Dermis microvascular lymphatic vessel endothelial cell (primary cell): ENCODE measurements around the gene IGFL1. TPM values are rescaled to one million over a fixed set of nuclear protein-coding genes. Genes with fewer than 3 reads are reported as not detected.
"Not testable (repeated sequence)": the region's sequence is repeated elsewhere in the genome, so short reads cannot be mapped to it uniquely, and the experiment has no call there.

Experiments used
- DNase-seq, 2 donors: peaks; one replicate each; pipeline versions ENCODE4 v3.0.0 to v3.0.0-alpha.2; 2010; ENCODE audit warnings: low read depth in 2 of 2
- total RNA-seq: library from RNA; depleted of rRNA; stranded (reverse); fragments of >200 nt; gene quantifications from 2 replicates; pipeline ENCODE4 v1.2.1, GENCODE V29; 2014

Gene IGFL1
- total RNA-seq, 1 donor from 2014 or later = not detected

- DNase-seq = no peak
Measured at GRCh38 chr19:46221981-46222610, 7.4 kb upstream of the IGFL1 start.

- DNase-seq = not testable (repeated sequence)
Measured at GRCh38 chr19:46223787-46224186, 5.8 kb upstream of the IGFL1 start.

GRCh38 chr19:46224773-46225172 lies 4.8 kb upstream of the IGFL1 start:
- no peak for DNase-seq

DNA sequence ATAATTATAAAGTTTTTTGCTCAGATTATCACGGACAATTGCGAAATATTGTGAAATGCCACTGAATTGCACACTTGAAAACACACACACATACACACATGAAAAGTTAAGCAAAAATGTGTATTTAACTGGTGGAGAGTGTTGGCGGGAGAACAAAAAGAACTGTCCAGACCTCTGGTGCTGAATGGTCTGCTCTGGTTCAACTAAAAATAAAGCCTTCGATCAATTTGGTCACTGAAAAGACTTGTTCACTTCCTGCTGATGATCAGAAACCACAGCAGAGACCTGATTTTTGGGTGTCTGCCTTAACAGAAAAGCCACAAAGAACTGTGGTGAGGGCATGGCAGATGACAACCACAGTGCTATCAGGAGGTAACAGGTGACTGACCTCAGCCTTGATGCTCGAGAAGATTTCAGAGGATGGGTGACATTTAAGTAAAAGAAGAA lies 4.0 kb upstream of the IGFL1 start:
- no peak for DNase-seq

DNA sequence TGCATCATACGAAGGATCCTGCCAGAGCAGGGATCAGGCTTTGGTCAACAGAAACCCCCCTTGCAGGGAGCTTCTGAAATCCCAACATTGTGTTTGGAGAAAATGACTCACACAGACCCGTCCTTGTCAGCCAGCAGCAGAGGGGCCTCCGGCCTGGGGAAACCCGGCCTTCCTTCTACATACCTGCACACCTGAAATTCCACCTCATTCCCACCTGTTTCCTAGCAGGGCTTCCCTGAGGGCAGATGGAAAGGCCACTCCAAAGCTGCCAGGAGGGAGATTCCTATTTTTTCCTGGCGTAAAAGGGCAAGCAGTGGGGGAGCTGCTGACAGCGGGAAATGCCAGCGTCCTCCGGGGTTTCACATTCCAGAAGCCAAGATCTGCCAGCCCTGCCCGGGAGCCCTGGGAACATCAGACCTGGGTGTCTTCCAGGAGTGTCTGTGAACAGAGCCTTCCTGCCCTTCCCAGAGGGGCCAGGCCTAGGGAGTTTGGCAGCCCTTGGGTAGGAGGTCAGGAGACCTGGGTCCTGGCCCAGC lies 3.0 kb upstream of the IGFL1 start:
- DNase-seq = no peak

GRCh38 chr19:46232029-46232428 lies 2.5 kb downstream of the IGFL1 start:
- DNase-seq = no peak

DNA sequence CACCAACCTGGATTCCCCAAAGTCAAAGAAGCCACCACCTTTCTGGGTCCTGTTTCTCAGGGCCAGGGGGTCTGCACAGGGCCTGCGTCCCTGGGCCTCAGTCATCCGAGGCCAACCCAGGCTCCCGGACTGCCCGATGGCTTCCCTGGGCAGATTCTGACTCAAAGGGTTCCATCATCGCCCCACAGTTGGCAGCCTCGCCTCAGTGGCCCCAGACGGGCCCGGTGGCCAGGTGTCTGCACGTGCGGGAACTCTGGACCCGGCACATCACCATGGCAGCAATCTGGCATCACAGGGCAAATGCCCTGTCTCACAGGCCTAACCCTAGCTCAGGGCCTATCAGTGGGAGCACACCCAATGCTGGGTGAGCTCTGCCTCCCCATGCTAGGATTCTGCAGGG lies 2.9 kb downstream of the IGFL1 start:
- DNase-seq = no peak

- DNase-seq = no peak
Measured at GRCh38 chr19:46232938-46233621, 3.5 kb downstream of the IGFL1 start.

DNA sequence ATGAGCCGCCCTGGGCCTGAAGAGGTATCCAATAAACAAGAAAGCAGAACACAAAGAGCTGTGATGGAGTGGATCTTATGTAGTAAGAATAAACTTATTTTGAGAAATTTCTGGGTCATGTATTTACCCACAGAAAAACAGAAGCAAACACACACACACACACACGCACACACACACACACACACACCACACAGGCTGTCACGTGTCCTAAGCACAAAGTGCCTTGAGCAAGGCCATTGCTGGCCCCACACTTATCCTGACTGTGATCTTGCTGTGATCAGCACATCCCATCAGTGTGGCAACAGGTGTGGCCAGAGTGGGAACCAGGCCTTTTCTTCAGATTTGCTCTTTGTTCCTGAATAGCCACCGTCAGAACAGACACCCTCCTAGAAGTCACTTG lies 4.3 kb downstream of the IGFL1 start:
- DNase-seq = not testable (repeated sequence)

DNA sequence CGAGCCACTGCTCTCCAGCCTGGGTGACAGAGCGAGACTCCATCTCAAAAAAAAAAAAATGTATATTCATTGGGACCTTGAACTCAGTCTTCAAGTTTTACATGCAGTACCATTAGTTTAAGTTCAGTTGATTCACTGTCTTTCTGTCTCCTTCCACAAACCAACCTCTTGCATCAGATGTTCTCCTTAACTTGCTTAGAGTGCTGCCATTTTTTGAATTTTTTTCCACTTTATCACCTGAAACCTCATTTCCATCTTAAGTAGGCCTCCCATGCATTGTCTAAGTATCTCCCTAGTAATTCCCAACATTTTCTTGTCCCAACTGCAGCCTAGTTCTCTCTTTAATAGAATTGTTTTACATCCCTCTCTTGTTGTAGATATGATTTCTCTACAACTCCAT lies 8.6 kb downstream of the IGFL1 start:
- DNase-seq = not testable (repeated sequence)

GRCh38 chr19:46239193-46240024 lies 9.9 kb downstream of the IGFL1 start:
- DNase-seq = no peak

DNA sequence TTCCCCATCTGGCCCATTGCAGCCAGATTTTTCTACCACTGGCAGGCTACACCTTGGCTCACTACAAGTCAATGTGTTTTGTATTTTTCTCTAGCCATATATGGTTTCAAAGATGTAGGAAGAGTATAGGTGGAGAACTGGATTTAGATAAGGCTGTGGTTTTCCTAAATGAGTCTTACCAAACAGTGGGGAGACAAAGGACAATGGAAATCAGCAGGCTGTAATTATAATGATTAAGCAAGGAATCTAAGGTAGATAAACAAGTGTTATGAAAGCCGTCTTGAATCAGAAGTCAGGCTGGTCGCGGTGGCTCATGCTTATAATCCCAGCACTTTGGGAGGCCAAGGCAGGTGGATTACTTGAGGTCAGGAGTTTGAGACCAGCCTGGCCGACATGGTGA lies 11.2 kb downstream of the IGFL1 start:
- no peak for DNase-seq

DNA sequence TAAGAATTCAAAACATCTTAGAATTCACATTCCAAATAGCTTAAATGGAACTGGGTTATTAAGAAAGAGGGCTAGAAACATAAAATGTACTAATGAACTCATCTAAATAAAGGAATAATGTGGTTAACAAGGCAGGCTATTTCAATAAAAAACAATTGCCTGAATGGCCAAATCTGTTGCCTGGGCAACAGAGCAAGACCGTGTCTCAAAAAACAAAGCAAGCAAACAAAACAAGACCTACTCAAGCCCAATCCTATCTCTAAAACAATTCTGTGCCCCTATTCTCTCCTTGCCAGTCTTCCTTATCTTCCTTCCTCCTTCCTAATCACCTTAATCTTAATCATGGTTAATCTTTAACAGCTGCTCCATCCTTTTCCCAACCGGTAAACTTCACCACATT lies 12.1 kb downstream of the IGFL1 start:
- no peak for DNase-seq

DNA sequence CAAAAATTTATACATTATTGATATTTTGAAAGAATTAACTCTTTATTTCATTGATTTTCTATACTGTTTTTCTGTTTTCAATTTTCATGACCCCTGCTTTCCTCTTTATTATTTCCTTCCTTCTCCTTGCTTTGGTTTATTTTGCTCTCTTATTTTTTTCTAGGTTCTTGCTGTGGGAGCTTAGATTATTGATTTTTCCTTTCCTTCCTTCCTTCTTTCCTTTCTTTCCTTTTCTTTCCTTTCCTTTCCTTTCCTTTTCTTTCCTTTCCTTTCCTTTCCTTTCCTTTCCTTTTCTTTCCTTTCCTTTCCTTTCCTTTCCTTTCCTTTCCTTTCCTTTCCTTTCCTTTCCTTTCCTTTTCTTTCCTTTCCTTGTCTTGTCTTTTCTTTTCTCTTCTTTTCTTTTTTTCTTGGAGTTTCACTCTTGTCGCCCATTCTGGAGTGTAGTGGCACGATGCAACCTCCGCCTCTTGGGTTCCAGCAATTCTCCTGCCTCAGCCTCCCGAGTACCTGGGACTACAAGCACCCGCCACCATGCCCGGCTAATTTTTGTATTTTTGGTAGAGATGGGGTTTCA lies 13.6 kb downstream of the IGFL1 start:
- DNase-seq = not testable (repeated sequence)

- no peak for DNase-seq
Measured at GRCh38 chr19:46250076-46250735, 20.7 kb downstream of the IGFL1 start.

GRCh38 chr19:46251416-46251815 lies 21.9 kb downstream of the IGFL1 start:
- DNase-seq = no peak

DNA sequence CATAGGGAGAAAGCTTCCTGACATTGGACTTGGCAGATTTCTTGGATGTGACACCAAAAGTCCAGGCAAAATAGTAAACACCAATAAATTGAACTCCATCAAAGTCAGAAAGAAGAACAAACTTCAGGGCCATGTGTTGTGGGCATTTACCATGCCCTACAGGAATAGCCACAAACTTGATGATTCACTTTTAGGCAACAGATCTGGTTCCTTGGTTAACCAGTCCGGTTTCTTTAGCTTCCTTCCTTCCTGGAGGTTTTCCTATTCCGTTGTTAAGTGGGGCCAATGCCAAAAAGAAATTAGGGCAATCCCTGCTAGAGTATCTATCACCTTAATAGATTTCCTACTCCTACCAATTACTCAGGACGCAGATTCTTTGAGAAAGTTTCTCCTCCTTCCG lies 25.2 kb downstream of the IGFL1 start:
- DNase-seq = no peak

DNA sequence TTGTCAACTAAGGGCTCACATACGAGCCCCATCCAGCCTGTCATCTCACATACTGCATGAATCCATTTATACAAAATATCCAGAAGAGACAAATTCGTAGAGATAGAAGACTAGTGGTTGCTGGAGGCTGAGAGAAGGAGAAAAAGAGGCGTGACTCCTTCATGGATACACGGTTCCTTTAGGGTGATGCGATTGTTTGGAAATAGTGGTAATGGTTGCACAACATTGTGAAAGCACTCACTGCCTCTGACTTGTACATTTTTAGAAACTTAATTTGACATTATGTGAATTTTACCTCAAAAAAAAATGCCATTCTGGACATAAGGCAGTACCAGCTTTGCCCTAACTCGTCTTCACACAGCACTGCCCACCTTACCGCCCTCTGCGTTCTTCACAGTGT lies 27.3 kb downstream of the IGFL1 start:
- no peak for DNase-seq

GRCh38 chr19:46261501-46261900 lies 32.0 kb downstream of the IGFL1 start:
- DNase-seq = not testable (repeated sequence)

GRCh38 chr19:46262684-46263296 lies 33.2 kb downstream of the IGFL1 start:
- DNase-seq = peak in 1 of 2 donors; percentile 62

GRCh38 chr19:46264801-46265200 lies 35.3 kb downstream of the IGFL1 start:
- DNase-seq = not testable (repeated sequence)
